Measurements from ENCODE around the gene TUBB4B. TPM values are rescaled to one million over a fixed set of nuclear protein-coding genes. Genes with fewer than 3 reads are reported as not detected.
A peak's percentile ranks its signal among the peaks of the same experiment; 100 is the strongest.

Gene TUBB4B
- total RNA-seq, 1 experiment from 2014 or later, result 360 TPM

GRCh38 chr9:137244486-137245449, 3.7 kb downstream of the TUBB4B start:
- peak overlapping the region; percentile 76 for H3K4me3 Mint-ChIP-seq (ENCODE audit: low read depth, unreplicated experiment)
- peak overlapping the region; percentile 55 for H3K27ac Mint-ChIP-seq (ENCODE audit: unreplicated experiment)
- no peak for DNase-seq
- CTCF ChIA-PET, result interaction anchor here (0.6 kb wide), 1 partner anchor 26 kb away, joined by 14 read pairs; no protein-coding TSS in a partner anchor
- no TSS peak for BruUV-seq (replicated peaks)
- peaks cover 9% of the 10 kb centered on the region for H3K4me1 Mint-ChIP-seq (ENCODE audit: low read depth, unreplicated experiment)
- intact Hi-C loops (cut with micrococcal nuclease; ENCODE audit: unreplicated experiment), result no loop called here
- peaks cover 12% of the 10 kb centered on the region for H3K27me3 Mint-ChIP-seq (ENCODE audit: unreplicated experiment)
- no peaks in the 10 kb centered on the region for H3K9me3 Mint-ChIP-seq (ENCODE audit: low read depth, unreplicated experiment)
- no peak for TF ChIP-seq CTCF (IDR thresholded peaks at IDR 0.05; ENCODE audit: unreplicated experiment)
- H3K36me3 Mint-ChIP-seq (ENCODE audit: insufficient read depth, unreplicated experiment), result peaks cover 59% of the 10 kb centered on the region

GRCh38 chr9:137245450-137246421, 4.6 kb downstream of the TUBB4B start:
- intact Hi-C loops (cut with micrococcal nuclease; ENCODE audit: unreplicated experiment), result no loop called here
- TF ChIP-seq CTCF (IDR thresholded peaks at IDR 0.05; ENCODE audit: unreplicated experiment), result no peak
- H3K4me3 Mint-ChIP-seq (ENCODE audit: low read depth, unreplicated experiment), result no peak overlapping the region
- peaks cover 51% of the 10 kb centered on the region for H3K36me3 Mint-ChIP-seq (ENCODE audit: insufficient read depth, unreplicated experiment)
- H3K27ac Mint-ChIP-seq (ENCODE audit: unreplicated experiment), result no peak overlapping the region
- BruUV-seq (replicated peaks), result no TSS peak
- DNase-seq, result no peak
- H3K4me1 Mint-ChIP-seq (ENCODE audit: low read depth, unreplicated experiment), result peaks cover 9% of the 10 kb centered on the region
- CTCF ChIA-PET, result interaction anchor here (0.6 kb wide), 2 partner anchors 27 to 1287 kb away, joined by 7 to 14 read pairs; no protein-coding TSS in a partner anchor
- H3K9me3 Mint-ChIP-seq (ENCODE audit: low read depth, unreplicated experiment), result no peaks in the 10 kb centered on the region
- peaks cover 9% of the 10 kb centered on the region for H3K27me3 Mint-ChIP-seq (ENCODE audit: unreplicated experiment)

GRCh38 chr9:137247135-137247915, 6.2 kb downstream of the TUBB4B start:
- DNase-seq, result no peak
- CTCF ChIA-PET, result no interaction called here
- no peak overlapping the region for H3K4me3 Mint-ChIP-seq (ENCODE audit: low read depth, unreplicated experiment)
- H3K4me1 Mint-ChIP-seq (ENCODE audit: low read depth, unreplicated experiment), result peaks cover 9% of the 10 kb centered on the region
- no peaks in the 10 kb centered on the region for H3K27me3 Mint-ChIP-seq (ENCODE audit: unreplicated experiment)
- BruUV-seq (replicated peaks), result no TSS peak
- no peak overlapping the region for H3K27ac Mint-ChIP-seq (ENCODE audit: unreplicated experiment)
- intact Hi-C loops (cut with micrococcal nuclease; ENCODE audit: unreplicated experiment), result no loop called here
- no peaks in the 10 kb centered on the region for H3K9me3 Mint-ChIP-seq (ENCODE audit: low read depth, unreplicated experiment)
- peaks cover 41% of the 10 kb centered on the region for H3K36me3 Mint-ChIP-seq (ENCODE audit: insufficient read depth, unreplicated experiment)
- TF ChIP-seq CTCF (IDR thresholded peaks at IDR 0.05; ENCODE audit: unreplicated experiment), result no peak

GRCh38 chr9:137247916-137248175, 6.8 kb downstream of the TUBB4B start:
- no peaks in the 10 kb centered on the region for H3K9me3 Mint-ChIP-seq (ENCODE audit: low read depth, unreplicated experiment)
- intact Hi-C loops (cut with micrococcal nuclease; ENCODE audit: unreplicated experiment), result no loop called here
- DNase-seq, result no peak
- H3K27me3 Mint-ChIP-seq (ENCODE audit: unreplicated experiment), result no peaks in the 10 kb centered on the region
- H3K4me3 Mint-ChIP-seq (ENCODE audit: low read depth, unreplicated experiment), result no peak overlapping the region
- peaks cover 36% of the 10 kb centered on the region for H3K36me3 Mint-ChIP-seq (ENCODE audit: insufficient read depth, unreplicated experiment)
- no peak overlapping the region for H3K27ac Mint-ChIP-seq (ENCODE audit: unreplicated experiment)
- H3K4me1 Mint-ChIP-seq (ENCODE audit: low read depth, unreplicated experiment), result peaks cover 9% of the 10 kb centered on the region
- CTCF ChIA-PET, result no interaction called here
- no peak for TF ChIP-seq CTCF (IDR thresholded peaks at IDR 0.05; ENCODE audit: unreplicated experiment)
- BruUV-seq (replicated peaks), result no TSS peak
